D341Med (cell line): ENCODE data around the gene EPHA8.

Experiments
- DNase-seq: peaks from one replicate; pipeline ENCODE4 v3.0.0; 2012; ENCODE audit warnings: low spot score

Gene EPHA8

DNA sequence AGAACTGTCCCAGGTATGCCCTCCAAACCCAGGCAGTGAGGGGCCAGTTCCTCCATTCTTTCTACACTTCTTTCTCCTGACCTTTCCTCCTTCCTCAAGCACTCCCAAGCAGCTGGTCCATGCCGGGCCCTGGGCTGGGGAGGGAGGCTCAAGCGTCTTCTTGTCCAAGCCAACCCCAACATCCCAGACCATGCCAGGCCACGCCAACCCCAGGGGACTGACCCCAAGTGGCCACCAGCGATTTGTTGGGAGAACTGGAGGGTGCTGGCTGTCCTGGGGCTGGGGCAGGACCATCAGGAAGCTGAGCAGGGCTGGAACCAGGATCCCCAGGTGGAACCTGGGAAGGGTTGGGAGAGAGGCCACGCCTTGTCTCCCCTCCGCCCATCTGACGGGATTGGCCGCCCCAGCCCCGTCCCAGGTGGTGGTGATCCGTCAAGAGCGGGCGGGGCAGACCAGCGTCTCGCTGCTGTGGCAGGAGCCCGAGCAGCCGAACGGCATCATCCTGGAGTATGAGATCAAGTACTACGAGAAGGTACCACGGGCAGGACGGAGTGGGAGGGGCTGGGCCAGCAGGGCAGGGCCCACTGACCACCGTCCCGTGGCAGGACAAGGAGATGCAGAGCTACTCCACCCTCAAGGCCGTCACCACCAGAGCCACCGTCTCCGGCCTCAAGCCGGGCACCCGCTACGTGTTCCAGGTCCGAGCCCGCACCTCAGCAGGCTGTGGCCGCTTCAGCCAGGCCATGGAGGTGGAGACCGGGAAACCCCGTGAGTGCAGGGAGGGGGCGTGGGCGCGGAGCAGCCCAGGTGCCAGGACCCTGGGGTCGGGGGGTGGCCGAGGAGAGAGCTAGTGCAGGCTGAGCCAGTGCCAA is 29.9 kb downstream of the EPHA8 start:
- no peak for DNase-seq

DNA sequence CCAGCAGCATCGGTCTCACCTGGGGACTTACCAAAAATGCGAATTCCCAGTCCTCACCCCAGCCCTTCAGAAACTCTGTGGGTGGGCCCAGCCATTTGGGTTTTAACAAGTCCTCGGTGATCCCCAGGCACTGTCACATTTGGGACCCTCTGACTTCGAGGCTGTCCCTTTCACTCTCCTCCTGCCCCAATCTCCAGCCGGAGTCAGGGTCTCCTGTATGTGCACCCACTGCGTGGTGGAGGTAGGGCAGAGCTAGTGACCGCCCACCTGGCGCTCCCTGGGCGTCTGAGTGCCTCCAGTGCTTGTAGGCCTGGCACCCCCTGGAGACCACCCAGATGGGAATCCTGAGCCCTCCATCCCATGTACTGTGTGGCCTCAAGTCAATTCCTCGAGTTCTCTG is 31.1 kb downstream of the EPHA8 start:
- DNase-seq: no peak

DNA sequence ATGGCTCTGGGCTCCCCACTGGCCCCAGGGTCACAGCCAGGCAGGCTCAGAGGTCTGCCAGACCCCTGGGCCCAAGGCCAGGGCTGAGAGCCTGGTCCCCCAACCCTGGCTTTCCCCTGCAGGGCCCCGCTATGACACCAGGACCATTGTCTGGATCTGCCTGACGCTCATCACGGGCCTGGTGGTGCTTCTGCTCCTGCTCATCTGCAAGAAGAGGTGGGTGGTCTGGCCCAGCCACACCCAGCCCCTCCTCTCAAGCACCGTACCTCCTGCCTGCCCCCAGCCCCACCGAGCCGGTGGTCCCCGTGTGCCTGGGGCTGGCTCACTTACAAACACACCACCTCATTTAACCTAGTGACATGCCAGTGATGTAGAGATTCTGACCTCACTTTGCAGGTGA is 31.8 kb downstream of the EPHA8 start:
- no peak for DNase-seq

- DNase-seq: no peak
Observed at GRCh38 chr1:22597301-22597965, 34.1 kb downstream of the EPHA8 start.

DNA sequence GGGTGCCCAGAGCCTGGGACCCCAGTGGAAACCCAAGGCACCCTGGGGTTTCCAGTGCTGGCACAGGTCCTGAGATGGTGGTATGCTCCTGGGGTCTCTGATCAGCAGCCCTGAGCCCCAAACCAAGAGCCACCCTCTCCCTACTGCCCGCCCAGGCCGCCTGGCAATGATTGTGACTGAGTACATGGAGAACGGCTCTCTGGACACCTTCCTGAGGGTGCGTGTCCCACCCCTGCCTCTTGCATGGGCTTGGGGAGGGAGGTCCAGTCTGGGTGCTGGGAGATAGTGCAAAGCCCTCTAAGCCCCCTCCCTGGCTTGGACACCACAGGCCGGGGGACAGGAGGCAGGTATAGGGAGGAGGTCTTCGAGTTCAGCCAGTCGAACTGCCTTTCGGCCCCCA is 34.7 kb downstream of the EPHA8 start:
- DNase-seq: no peak

DNA sequence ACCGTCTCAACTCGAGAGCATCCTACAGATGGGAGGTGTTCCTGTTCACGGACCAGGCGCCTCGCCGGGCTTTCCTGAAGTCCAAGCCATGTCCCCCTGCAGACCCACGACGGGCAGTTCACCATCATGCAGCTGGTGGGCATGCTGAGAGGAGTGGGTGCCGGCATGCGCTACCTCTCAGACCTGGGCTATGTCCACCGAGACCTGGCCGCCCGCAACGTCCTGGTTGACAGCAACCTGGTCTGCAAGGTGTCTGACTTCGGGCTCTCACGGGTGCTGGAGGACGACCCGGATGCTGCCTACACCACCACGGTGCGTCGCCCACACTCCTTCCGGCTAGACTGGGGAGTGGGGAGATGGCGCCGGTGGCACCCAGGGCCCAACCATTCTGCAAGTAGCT is 35.4 kb downstream of the EPHA8 start:
- DNase-seq: no peak

- no peak for DNase-seq
Observed at GRCh38 chr1:22600071-22600816, 37.0 kb downstream of the EPHA8 start.

DNA sequence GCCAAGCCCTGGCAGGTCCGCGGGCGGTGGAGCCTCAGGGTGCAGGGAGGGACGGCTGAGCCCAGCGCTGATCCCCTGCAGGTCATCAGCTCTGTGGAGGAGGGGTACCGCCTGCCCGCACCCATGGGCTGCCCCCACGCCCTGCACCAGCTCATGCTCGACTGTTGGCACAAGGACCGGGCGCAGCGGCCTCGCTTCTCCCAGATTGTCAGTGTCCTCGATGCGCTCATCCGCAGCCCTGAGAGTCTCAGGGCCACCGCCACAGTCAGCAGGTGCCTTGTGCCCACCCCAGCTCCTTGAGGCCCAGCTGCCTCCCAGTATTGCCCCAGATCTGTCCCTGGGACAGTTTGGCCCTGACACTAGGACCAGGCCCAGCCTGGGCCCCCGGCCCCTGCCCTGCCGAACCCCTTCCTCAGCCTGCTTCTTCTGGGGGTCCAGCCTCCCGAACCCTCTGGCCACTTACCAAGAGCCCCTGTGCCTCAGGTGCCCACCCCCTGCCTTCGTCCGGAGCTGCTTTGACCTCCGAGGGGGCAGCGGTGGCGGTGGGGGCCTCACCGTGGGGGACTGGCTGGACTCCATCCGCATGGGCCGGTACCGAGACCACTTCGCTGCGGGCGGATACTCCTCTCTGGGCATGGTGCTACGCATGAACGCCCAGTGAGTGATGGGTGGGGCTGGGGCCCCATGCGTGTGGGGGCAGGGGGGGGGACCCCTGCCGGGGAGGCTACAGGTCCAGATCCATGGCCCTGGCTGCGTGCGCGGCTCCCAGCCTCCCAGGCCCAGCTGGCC is 37.7 kb downstream of the EPHA8 start:
- no peak for DNase-seq

- DNase-seq: no peak
Observed at GRCh38 chr1:22601610-22602009, 38.3 kb downstream of the EPHA8 start.

DNA sequence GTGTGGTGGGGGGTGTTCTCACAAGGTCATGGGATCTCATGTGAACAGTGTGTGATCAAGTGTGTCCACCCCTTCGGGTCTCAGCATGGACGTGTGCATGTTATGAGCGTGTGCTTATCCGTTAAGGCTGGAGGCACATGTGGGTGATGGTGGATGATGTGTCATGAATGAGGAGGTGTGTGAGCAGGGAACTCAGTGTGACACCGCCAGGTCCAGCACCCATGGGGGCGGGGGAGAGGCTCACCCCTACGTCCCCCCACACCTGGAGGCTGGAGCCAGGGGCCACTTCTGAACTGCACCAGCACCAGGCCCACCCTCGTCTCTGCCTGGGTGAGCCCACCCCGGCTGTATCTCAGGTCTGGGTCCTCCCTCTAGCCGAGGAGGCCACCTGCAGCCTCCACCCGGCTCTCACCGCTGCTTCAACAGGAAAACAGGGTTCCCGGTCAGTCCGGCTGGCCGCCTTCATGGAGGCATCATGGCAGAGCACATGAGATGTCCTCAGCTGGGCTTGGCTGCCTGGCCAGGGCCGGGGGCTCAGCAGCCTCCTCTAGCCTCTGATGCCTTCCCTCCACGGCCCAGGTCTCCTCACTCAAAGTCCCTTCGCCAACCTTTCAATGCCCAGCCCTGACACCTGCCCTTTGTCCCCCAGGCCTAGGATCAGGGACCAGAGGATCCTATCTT is 38.9 kb downstream of the EPHA8 start:
- no peak for DNase-seq

DNA sequence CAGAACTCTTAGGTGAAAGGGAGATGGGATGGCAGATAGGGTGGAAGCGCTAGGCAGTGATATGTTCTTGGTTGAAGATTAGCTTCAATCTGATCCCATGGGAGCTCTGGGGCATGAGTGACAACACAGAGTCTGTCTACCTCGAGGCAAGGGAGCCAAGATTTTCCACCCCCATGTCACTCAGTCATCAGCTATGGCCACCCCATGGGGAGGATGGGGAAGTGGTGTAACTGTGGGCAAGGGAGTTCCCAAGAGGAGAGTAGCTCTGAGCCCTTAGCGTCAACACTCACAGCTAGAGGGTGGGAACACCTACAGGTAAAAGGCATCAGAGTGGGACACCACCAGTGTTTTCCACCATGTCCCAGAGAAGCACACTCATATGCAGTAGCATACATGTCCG is 42.9 kb downstream of the EPHA8 start:
- DNase-seq: no peak

- no peak for DNase-seq
Observed at GRCh38 chr1:22607154-22607553, 43.9 kb downstream of the EPHA8 start.

- no peak for DNase-seq
Observed at GRCh38 chr1:22608361-22608760, 45.1 kb downstream of the EPHA8 start.

- no peak for DNase-seq
Observed at GRCh38 chr1:22609291-22609690, 46.0 kb downstream of the EPHA8 start.

DNA sequence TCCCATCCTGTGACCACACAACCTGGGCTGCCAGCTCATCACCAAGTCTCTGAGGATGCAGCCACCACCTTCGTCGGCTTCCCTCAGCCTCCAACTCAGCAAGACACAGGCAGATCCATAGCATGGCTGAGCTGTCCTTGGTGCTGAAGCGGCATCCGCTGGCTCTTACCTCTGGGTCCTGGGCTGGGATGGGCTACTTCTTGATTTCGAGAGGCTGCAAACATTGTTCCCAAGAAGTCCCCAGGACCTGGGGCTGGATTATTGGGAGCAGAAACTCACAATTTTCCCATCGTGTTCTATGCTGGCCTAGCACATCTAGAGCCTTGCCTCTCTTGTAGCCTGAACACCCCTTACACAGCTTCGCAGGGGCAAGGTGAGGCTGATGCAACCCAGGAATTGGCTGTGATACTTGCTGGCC is 48.2 kb downstream of the EPHA8 start:
- no peak for DNase-seq

DNA sequence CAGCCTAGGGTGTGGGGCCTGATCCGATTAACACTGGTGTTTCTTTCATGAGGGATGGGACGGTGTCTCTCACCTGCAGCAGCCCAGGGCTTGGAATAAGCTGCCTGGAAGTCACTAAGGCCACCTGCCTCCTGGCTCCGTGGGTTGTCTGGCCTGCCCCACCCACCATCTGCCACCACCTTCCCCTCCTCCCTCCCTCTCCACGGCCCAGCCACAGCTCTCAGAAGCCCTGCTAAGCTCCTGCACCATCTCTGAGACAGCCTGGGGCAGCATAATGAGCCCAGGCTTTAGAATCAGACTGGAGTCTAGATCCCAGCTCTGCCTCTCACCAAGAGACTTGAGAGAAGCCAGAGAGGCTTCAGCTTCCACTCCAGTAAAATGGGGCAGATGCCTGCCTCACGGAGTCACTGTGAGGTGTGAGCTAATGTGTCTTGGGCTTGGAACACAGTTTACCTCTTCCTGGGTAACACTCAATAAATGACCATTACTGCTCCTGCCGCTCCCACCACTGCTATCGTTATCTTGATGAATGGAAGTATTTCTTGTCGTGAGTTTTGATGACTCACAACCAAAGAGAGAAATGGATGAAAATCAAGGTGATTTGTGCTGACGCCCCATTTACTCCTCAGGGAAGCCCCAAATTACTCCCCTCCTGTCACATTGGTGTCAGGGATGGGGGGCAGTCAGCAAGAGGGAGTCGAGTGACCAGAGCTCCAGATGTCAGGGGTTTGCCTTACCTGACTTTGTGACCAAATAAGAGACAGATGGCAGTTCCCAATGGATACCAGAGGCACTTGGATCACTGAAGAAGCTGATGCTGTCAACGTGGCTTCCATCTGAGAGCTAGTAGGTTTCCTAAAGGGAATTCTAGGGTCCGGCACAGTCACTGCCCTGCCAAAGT is 49.6 kb downstream of the EPHA8 start:
- DNase-seq: peak; percentile 84

DNA sequence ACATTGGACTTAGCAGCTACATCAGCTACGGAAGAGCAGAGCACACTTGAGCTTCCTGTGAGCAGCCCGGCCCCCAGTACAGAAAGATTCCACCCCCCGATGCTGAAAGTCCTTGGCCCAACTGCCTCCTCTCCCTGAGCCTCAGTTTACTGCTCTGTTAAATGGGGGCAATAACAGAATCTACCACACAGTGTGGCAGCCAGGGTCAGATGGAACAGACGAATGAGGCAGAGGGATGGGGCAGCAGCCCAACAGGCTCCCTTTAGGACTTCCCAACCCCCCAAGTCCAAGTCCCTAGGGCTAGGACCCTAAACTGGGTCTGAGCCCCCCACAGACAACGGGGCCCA is 50.3 kb downstream of the EPHA8 start:
- DNase-seq: no peak

- peak; percentile 83 for DNase-seq
Observed at GRCh38 chr1:22613951-22614350, 50.7 kb downstream of the EPHA8 start.

DNA sequence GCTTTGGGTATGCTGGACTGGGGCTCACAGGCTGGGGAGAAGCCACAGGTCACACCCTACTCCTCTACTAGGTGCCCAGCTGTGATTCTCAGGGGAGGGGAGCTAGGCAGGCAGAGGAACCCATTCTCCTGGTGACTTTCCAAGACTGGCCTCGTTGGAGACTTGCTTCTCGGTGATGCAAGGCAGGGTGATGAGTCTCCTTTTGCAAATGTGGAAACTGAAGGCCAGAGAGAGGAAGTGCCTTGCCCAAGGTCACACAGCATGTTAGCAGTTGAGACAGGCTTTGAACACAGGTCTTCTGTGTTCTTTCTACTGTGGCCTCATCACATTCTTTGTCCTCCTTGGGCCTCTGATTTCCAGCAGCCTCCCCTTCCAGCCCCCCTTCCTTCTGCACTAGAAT is 52.6 kb downstream of the EPHA8 start:
- no peak for DNase-seq

DNA sequence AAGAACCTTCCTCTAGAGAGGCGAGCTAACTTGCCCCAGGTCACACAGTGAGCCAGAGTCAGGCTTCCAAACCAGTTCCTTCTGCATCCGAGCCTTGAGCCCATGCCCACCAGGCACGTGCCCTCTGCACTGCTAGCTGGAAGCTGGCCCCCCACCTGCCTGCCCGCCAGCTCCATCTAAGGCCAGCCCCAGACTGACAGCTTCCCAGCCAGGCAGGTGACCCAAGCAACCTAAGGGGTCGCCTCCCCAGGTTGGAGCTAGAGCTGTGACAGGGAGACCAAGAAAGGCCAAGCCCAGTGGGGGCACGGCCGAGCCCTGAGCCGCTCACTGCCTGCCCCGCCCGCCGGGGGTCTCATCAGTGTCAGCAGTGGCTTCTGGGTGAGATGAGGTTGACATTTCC is 53.3 kb downstream of the EPHA8 start:
- DNase-seq: no peak

GRCh38 chr1:22618056-22618455 is 54.8 kb downstream of the EPHA8 start:
- DNase-seq: no peak
